Breast epithelium (tissue), 3 donors: Measurements from ENCODE around the gene GARS1.

Experiments used
- POLR2AphosphoS5 ChIP-seq, 3 donors: sonication (generic); formaldehyde crosslinking; IDR thresholded peaks; one replicate each; pipeline ENCODE4 v1.6.1; 2017; ENCODE audit warnings: antibody characterized with exemption in 3 of 3
- TF ChIP-seq, protein P1 (sequence below), 3 donors: fragments of 450-650 bp; IDR thresholded peaks; one replicate each; pipeline ENCODE4 v1.5.1; 2016 to 2017; ENCODE audit warnings: antibody characterized with exemption in 3 of 3, mild to moderate bottlenecking in 3 of 3, moderate library complexity in 3 of 3

GRCh38 chr7:30656006-30656957, 61.6 kb downstream of the GARS1 start:
- TF ChIP-seq, protein P1, sequence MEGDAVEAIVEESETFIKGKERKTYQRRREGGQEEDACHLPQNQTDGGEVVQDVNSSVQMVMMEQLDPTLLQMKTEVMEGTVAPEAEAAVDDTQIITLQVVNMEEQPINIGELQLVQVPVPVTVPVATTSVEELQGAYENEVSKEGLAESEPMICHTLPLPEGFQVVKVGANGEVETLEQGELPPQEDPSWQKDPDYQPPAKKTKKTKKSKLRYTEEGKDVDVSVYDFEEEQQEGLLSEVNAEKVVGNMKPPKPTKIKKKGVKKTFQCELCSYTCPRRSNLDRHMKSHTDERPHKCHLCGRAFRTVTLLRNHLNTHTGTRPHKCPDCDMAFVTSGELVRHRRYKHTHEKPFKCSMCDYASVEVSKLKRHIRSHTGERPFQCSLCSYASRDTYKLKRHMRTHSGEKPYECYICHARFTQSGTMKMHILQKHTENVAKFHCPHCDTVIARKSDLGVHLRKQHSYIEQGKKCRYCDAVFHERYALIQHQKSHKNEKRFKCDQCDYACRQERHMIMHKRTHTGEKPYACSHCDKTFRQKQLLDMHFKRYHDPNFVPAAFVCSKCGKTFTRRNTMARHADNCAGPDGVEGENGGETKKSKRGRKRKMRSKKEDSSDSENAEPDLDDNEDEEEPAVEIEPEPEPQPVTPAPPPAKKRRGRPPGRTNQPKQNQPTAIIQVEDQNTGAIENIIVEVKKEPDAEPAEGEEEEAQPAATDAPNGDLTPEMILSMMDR (IDR thresholded peaks at IDR 0.05) = no peak
- no peak for TF ChIP-seq POLR2AphosphoS5 (IDR thresholded peaks at IDR 0.05)
